Fibroblast of the aortic adventitia (primary cell): ENCODE data around the gene TRAPPC11. TPM values are rescaled to one million over a fixed set of nuclear protein-coding genes. Genes with fewer than 3 reads are reported as not detected.
"Not testable (repeated sequence)": the region's sequence is repeated elsewhere in the genome, so short reads cannot be mapped to it uniquely, and the experiment has no call there.

Source experiments
- DNase-seq: peaks from one replicate; pipeline ENCODE4 v3.0.0-alpha.2; 2010; ENCODE audit warnings: low read depth
- H3K4me3 ChIP-seq: 2 replicates; pipeline ENCODE4 v1.5.1; 2011; ENCODE audit warnings: low read depth, mild to moderate bottlenecking, control low read depth, low read length, moderate library complexity
- CTCF ChIP-seq: IDR thresholded peaks from 2 replicates; pipeline ENCODE4 v1.5.1; 2011; ENCODE audit warnings: mild to moderate bottlenecking, low read length, control low read depth, inconsistent platforms; ENCODE audit not compliant: insufficient read depth
- total RNA-seq: library from RNA; depleted of rRNA; stranded (reverse); fragments of >200 nt; gene quantifications from 2 replicates; pipeline ENCODE4 v1.2.3, GENCODE V29; 2012; ENCODE audit warnings: low replicate concordance

TRAPPC11 gene
- total RNA-seq, 1 donor, result 51.5 TPM

GRCh38 chr4:183618681-183619080, 40.4 kb upstream of the TRAPPC11 start:
- no peak for DNase-seq
- no peak overlapping the region for H3K4me3 ChIP-seq
- no peak for TF ChIP-seq CTCF

GRCh38 chr4:183620421-183620820, 38.7 kb upstream of the TRAPPC11 start:
- H3K4me3 ChIP-seq, result no peak overlapping the region
- DNase-seq, result no peak
- no peak for TF ChIP-seq CTCF

GRCh38 chr4:183621875-183622274, 37.2 kb upstream of the TRAPPC11 start:
- H3K4me3 ChIP-seq, result no peak overlapping the region
- no peak for DNase-seq
- TF ChIP-seq CTCF, result no peak

GRCh38 chr4:183624548-183624947, 34.5 kb upstream of the TRAPPC11 start:
- H3K4me3 ChIP-seq, result no peak overlapping the region
- TF ChIP-seq CTCF, result no peak
- DNase-seq, result no peak

- H3K4me3 ChIP-seq, result no peak overlapping the region
- no peak for DNase-seq
- TF ChIP-seq CTCF, result no peak
These were observed 32.9 kb upstream of the TRAPPC11 start for GRCh38 chr4:183626168-183626567.

- not testable (repeated sequence) for DNase-seq, H3K4me3 ChIP-seq
These were observed 31.8 kb upstream of the TRAPPC11 start for GRCh38 chr4:183627286-183627685.

GRCh38 chr4:183627979-183628588, 31.0 kb upstream of the TRAPPC11 start:
- no peak overlapping the region for H3K4me3 ChIP-seq
- no peak for DNase-seq
- TF ChIP-seq CTCF, result no peak
